SK-N-SH (cell line): ENCODE results near the gene CDRT15.

Experiments used
- MXI1 ChIP-seq: IDR thresholded peaks from 2 replicates; pipeline ENCODE4 v1.6.1; 2012; ENCODE audit warnings: mild to moderate bottlenecking, low read depth, low read length, improper control_type of control experiment
- RFX5 ChIP-seq: IDR thresholded peaks from 2 replicates; pipeline ENCODE4 v1.6.1; 2012; ENCODE audit warnings: mild to moderate bottlenecking, improper control_type of control experiment, low read length
- TF ChIP-seq, protein P1 (sequence below): fragments of 200-600 bp; sonication (generic); IDR thresholded peaks from 2 replicates; pipeline ENCODE4 v1.6.1; 2017; ENCODE audit warnings: antibody characterized with exemption, mild to moderate bottlenecking, moderate library complexity

DNA sequence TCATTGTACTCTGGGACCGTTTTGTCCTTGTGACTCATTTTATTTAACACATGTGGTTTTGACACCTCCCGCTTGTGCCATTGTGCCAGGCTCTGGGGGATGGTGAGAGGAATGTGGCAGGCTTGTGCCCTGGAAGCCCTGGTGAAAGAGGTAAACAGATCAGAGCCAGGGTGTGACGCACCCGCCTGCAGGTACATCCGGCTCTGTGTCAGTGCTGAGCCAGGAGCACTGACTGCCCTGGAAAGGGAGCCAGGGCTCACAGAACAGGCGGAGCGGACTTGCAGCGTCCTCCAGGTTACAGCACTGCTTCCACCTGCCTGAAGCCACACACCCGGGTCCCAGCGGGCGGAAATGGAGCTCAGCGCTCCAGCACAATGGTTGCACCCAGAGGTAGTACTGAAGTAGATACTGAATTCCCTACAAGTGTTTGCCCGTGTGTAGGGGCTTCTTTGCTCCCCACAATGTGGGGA, 30.6 kb downstream of the CDRT15 start:
- TF ChIP-seq MXI1 (no peak), RFX5 (no peak)
- TF ChIP-seq, protein P1, sequence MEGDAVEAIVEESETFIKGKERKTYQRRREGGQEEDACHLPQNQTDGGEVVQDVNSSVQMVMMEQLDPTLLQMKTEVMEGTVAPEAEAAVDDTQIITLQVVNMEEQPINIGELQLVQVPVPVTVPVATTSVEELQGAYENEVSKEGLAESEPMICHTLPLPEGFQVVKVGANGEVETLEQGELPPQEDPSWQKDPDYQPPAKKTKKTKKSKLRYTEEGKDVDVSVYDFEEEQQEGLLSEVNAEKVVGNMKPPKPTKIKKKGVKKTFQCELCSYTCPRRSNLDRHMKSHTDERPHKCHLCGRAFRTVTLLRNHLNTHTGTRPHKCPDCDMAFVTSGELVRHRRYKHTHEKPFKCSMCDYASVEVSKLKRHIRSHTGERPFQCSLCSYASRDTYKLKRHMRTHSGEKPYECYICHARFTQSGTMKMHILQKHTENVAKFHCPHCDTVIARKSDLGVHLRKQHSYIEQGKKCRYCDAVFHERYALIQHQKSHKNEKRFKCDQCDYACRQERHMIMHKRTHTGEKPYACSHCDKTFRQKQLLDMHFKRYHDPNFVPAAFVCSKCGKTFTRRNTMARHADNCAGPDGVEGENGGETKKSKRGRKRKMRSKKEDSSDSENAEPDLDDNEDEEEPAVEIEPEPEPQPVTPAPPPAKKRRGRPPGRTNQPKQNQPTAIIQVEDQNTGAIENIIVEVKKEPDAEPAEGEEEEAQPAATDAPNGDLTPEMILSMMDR, result no peak
